ENCODE measurements around the gene VAV2.

DNA sequence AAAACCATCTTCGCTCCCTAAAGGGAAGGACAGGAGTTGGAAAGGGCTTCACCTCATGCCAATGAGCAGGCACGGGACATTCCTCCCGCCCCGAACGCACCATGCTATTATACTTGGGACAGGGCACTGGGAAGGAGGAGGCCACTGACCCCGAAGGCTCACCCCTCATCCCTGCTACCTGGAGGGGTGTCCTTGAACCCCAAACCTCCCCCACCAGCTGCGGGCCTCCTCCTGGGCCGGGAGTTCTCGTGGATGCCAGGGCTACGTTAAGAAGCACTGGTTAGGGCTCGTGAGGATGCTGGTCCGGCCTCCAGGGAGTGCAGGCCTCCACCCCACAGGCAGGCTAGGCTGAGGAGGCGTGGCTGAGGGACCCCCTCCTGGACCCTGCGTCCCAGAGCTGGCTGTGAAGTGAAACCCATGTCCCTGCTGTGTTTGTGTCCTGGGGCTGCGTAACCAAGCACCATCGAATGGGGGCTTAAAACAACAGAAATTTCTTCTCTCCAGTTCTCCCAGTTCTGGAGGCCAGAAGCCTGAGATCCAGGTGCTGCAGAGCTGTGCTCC, 142.9 kb downstream of the VAV2 start:
- TF ChIP-seq, protein P1, sequence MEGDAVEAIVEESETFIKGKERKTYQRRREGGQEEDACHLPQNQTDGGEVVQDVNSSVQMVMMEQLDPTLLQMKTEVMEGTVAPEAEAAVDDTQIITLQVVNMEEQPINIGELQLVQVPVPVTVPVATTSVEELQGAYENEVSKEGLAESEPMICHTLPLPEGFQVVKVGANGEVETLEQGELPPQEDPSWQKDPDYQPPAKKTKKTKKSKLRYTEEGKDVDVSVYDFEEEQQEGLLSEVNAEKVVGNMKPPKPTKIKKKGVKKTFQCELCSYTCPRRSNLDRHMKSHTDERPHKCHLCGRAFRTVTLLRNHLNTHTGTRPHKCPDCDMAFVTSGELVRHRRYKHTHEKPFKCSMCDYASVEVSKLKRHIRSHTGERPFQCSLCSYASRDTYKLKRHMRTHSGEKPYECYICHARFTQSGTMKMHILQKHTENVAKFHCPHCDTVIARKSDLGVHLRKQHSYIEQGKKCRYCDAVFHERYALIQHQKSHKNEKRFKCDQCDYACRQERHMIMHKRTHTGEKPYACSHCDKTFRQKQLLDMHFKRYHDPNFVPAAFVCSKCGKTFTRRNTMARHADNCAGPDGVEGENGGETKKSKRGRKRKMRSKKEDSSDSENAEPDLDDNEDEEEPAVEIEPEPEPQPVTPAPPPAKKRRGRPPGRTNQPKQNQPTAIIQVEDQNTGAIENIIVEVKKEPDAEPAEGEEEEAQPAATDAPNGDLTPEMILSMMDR (IDR thresholded peaks at IDR 0.05) = no peak
- TF ChIP-seq POLR2A (IDR thresholded peaks at IDR 0.05) = no peak
- no peak for TF ChIP-seq POLR2AphosphoS5 (IDR thresholded peaks at IDR 0.05)

All from breast epithelium (tissue), 3 donors.